ENCODE measurements around the gene MMEL1. TPM values are rescaled to one million over a fixed set of nuclear protein-coding genes. Genes with fewer than 3 reads are reported as not detected.
"Not testable (repeated sequence)": the region's sequence is repeated elsewhere in the genome, so short reads cannot be mapped to it uniquely, and the experiment has no call there.

The MMEL1 gene
- total RNA-seq, 2 donors from 2014 or later, result 0.54 to 0.87 TPM

- Mint-ChIP-seq H3K9me3 (no peaks in the 10 kb centered on the region), H3K27me3 (no peaks in the 10 kb centered on the region), H3K4me3 (peak within 1 kb of the TSS; percentile 85), H3K27ac (peak within 1 kb of the TSS; percentile 89), H3K4me1 (peaks cover 24% of the 10 kb centered on the region), H3K36me3 (ENCODE audit: low read depth) (peaks cover 23% of the 10 kb centered on the region)
- peak; percentile 77 for ATAC-seq (replicated peaks)
These were observed 46.4 kb downstream of the MMEL1 start, which contains the start of gene PRXL2B for GRCh38 chr1:2586154-2587070. Gene PRXL2B, plus strand, starts transcription at chr1:2586777. Its CDS starts 109 bp downstream, at chr1:2586886.

DNA sequence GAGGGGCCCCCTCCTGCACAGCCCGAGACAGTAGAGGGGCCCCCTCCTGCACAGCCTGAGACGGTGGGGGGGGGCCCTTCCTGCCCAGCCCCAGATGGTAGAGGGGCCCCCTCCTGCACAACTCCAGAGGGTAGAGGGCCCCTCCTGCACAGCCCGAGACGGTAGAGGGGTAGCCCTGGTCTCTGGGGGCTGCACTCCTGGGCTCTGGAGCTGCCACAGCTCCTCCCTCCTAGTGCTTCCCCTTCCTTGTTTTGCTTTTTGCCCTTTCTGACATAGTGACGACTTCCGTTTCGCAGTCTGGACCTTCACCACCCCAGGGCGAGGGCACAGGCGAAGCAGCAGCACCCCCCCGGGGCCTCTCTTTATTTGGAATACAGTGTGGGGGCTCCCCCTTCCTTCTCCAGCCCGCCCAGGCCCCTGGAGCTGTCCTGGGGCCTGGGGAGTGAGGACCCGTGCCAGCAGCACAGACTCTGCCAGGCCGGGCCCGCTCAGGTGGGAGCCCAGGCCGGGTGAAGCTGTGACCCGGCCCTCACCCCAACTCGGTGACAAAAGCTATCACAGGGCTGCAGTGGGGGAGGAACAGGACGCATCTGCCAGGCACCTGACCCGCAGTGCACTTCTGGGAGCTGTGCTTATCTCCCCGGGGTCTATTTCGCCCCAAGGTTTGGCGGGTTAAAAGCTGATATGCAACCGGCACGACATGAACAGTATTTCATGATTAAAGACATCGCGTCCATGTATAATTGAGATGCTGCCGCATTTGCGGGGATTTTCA, 47.3 kb downstream of the MMEL1 start:
- H3K27ac Mint-ChIP-seq, result peak overlapping the region; percentile 89
- H3K9me3 Mint-ChIP-seq, result no peaks in the 10 kb centered on the region
- H3K36me3 Mint-ChIP-seq (ENCODE audit: low read depth), result peaks cover 23% of the 10 kb centered on the region
- H3K27me3 Mint-ChIP-seq, result no peaks in the 10 kb centered on the region
- peak overlapping the region; percentile 85 for H3K4me3 Mint-ChIP-seq
- H3K4me1 Mint-ChIP-seq, result peaks cover 31% of the 10 kb centered on the region
- ATAC-seq (replicated peaks), result peak; percentile 36

- H3K4me1 Mint-ChIP-seq, result peaks cover 33% of the 10 kb centered on the region
- peak overlapping the region; percentile 89 for H3K27ac Mint-ChIP-seq
- no peak for ATAC-seq (replicated peaks)
- H3K4me3 Mint-ChIP-seq, result peak overlapping the region; percentile 85
- H3K27me3 Mint-ChIP-seq, result no peaks in the 10 kb centered on the region
- H3K9me3 Mint-ChIP-seq, result no peaks in the 10 kb centered on the region
- H3K36me3 Mint-ChIP-seq (ENCODE audit: low read depth), result peaks cover 23% of the 10 kb centered on the region
These were observed 48.0 kb downstream of the MMEL1 start for GRCh38 chr1:2584686-2585317.

DNA sequence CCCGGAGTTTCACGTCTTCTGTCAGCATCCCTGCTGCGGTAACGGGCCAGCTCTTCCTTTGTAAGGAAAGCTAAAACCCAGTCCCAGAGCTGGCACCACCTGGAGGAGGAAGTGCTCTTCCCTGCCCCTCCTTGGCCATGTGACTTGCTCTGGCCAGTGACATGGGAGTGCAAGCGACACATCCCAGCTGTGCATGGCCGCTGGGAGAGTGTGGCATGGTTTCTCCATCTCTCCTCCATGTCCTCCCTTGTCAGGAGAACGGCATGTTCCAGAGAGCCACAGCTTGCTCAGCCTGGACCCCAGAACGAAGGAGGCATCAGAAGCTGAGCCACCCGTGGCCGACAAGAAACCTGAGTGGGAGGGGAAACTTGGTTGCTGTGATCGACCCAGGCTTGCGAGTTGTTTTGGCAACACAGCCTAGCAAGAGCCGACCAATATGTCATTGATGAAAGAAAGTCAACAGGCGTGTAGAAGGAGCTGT, 48.9 kb downstream of the MMEL1 start:
- Mint-ChIP-seq H3K4me1 (peaks cover 41% of the 10 kb centered on the region), H3K27ac (peak overlapping the region; percentile 89), H3K27me3 (no peaks in the 10 kb centered on the region), H3K4me3 (peak overlapping the region; percentile 85), H3K9me3 (peaks cover 2% of the 10 kb centered on the region), H3K36me3 (ENCODE audit: low read depth) (peaks cover 23% of the 10 kb centered on the region)
- peak; percentile 4 for ATAC-seq (replicated peaks)

DNA sequence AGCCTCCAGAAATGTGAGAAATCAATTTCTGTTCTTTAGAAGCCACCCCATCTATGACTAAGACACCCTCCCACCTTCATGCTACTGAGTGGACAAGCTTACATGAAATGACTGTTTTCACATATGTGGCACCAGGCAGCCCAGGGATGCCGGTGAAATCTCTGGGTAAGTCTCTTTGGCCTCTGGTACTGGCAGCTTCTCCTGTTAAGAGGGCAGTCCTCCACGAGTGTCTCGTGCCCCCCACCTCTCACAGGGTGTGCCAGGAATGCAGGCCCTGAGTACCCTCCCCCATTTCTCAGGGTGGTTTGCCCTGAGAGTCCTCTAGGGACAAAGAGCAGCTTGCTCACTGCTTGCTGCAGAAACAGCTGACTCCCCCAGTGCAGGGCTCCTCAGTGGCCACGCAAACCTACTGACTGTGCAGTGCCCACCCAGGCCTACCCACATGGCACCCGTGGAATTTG, 49.5 kb downstream of the MMEL1 start:
- Mint-ChIP-seq H3K9me3 (peaks cover 4% of the 10 kb centered on the region), H3K27ac (peak overlapping the region; percentile 89), H3K36me3 (ENCODE audit: low read depth) (peaks cover 23% of the 10 kb centered on the region), H3K4me3 (peak overlapping the region; percentile 85), H3K4me1 (peaks cover 46% of the 10 kb centered on the region), H3K27me3 (no peaks in the 10 kb centered on the region)
- ATAC-seq (replicated peaks), result peak; percentile 33

DNA sequence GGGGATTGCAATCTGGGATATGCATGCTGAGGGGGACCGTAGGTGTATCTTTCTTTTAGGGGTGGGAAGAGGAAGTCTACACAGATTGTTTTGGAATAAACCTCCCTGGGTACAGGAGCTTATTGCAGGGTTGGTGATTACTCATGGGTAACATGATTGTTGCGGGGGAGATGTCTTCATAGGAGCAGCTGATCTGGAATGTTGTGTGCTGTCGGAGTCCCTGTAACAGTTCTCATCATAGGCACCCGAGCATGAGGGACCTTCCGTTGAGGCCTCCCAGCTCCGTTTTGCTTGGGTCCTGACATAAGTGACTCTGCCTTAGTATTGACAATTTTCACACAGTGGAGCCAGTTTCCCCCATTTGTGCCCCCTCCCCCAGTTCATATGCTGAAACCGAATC, 50.4 kb downstream of the MMEL1 start:
- H3K4me3 Mint-ChIP-seq, result peak overlapping the region; percentile 85
- peaks cover 23% of the 10 kb centered on the region for H3K36me3 Mint-ChIP-seq (ENCODE audit: low read depth)
- no peaks in the 10 kb centered on the region for H3K27me3 Mint-ChIP-seq
- H3K4me1 Mint-ChIP-seq, result peaks cover 46% of the 10 kb centered on the region
- peak overlapping the region; percentile 84 for H3K27ac Mint-ChIP-seq
- ATAC-seq (replicated peaks), result no peak
- H3K9me3 Mint-ChIP-seq, result peaks cover 4% of the 10 kb centered on the region

DNA sequence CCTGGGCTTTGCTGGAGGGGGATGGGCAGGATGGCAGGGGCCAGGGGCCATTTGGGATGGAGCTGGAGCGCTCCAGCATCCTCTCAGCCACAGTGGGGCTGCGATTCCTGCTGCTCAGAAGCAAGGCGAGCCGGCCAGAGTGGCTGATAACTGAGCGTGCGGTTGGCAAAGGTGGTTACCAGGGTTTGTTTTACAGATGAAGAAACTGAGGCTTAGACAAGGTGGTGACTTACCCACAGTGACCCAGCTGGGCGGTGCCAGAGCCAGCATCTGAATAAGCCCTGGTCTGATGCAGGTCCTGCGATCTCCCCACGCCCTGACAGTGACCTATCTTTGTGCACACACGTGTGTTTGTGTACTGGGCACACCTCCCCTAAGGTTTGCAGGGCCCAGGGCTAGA, 52.1 kb downstream of the MMEL1 start:
- H3K27me3 Mint-ChIP-seq, result no peaks in the 10 kb centered on the region
- peaks cover 4% of the 10 kb centered on the region for H3K9me3 Mint-ChIP-seq
- peak overlapping the region; percentile 85 for H3K4me3 Mint-ChIP-seq
- peaks cover 46% of the 10 kb centered on the region for H3K4me1 Mint-ChIP-seq
- no peak for ATAC-seq (replicated peaks)
- peaks cover 22% of the 10 kb centered on the region for H3K36me3 Mint-ChIP-seq (ENCODE audit: low read depth)
- H3K27ac Mint-ChIP-seq, result peak overlapping the region; percentile 84

DNA sequence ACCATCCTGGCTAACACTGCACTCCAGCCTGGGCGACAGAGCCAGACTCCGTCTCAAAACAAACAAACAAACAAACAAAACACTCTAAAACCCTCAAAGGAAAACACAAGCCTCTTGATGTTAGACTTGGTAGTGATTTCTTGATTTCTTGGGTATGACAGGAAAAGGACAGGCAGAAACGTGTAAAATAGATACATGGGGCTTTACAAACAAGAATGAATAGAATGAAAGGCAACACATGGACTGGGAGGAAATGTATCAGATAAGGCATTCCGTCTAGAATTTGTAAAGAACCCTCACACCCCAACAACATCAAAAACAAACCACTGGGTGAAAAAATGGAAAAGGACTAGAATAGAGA, 54.1 kb downstream of the MMEL1 start:
- Mint-ChIP-seq H3K4me1 (peaks cover 34% of the 10 kb centered on the region), H3K27me3 (no peaks in the 10 kb centered on the region), H3K9me3 (peaks cover 8% of the 10 kb centered on the region), H3K27ac (peak overlapping the region; percentile 93), H3K36me3 (ENCODE audit: low read depth) (peaks cover 3% of the 10 kb centered on the region), H3K4me3 (peak overlapping the region; percentile 76)
- ATAC-seq (replicated peaks), result no peak

DNA sequence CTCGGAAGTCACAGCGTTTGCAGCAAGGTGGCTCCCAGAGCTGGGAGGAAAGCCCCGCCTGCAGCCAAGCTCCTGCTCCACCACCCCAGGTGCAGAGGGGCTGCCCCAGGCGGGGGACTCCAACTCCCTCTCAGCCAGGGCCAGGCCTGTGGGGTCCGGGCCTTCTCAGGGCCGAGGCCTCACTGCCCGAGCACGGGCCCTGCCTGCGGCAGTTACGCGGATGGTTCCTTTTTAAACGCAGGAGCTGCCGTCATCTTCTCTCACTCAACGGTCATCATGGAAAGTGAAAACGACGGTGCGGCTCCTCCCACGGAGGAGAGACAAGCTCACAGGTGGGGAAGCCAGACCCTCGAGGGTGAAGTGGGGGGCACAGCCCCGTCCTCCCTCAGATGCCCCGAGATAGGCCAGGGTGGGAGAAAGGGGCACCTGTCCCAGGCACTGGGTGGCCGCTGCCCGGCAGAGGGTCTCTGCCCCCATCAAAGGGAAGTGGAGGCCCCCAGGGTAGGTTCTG, 55.2 kb downstream of the MMEL1 start:
- Mint-ChIP-seq H3K4me1 (peaks cover 38% of the 10 kb centered on the region), H3K4me3 (peak overlapping the region; percentile 76), H3K9me3 (peaks cover 15% of the 10 kb centered on the region), H3K27ac (peak overlapping the region; percentile 93)
- not testable (repeated sequence) for H3K36me3 Mint-ChIP-seq (ENCODE audit: low read depth); H3K27me3 Mint-ChIP-seq
- ATAC-seq (replicated peaks), result peak; percentile 68

GRCh38 chr1:2575801-2576663, 56.8 kb downstream of the MMEL1 start:
- Mint-ChIP-seq H3K27ac (peak overlapping the region; percentile 48), H3K4me3 (peak overlapping the region; percentile 76), H3K36me3 (ENCODE audit: low read depth) (no peaks in the 10 kb centered on the region), H3K4me1 (peaks cover 26% of the 10 kb centered on the region), H3K9me3 (peaks cover 15% of the 10 kb centered on the region), H3K27me3 (no peaks in the 10 kb centered on the region)
- no peak for ATAC-seq (replicated peaks)

DNA sequence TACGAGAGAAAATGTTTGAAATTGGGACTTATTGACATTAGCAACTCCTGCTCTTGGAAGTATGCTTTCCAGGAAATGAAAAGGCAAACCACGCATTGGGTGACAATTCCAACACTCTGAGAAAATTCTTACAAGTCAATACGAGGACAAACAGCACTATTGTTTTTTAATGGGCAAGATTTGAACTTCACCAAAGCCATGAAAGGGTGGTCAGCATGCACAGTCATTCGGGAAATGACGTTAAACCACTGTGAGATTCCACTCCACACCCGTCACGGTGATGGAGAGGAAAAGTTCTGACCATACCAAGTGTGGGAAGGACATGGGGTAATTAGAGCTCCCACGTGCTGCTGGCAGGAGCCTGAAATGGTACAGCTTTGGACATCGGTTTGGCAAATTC, 58.5 kb downstream of the MMEL1 start:
- H3K4me1 Mint-ChIP-seq, result peaks cover 13% of the 10 kb centered on the region
- H3K4me3 Mint-ChIP-seq, result no peak overlapping the region
- H3K36me3 Mint-ChIP-seq (ENCODE audit: low read depth), result no peaks in the 10 kb centered on the region
- peaks cover 15% of the 10 kb centered on the region for H3K9me3 Mint-ChIP-seq
- no peaks in the 10 kb centered on the region for H3K27me3 Mint-ChIP-seq
- H3K27ac Mint-ChIP-seq, result no peak overlapping the region
- no peak for ATAC-seq (replicated peaks)

DNA sequence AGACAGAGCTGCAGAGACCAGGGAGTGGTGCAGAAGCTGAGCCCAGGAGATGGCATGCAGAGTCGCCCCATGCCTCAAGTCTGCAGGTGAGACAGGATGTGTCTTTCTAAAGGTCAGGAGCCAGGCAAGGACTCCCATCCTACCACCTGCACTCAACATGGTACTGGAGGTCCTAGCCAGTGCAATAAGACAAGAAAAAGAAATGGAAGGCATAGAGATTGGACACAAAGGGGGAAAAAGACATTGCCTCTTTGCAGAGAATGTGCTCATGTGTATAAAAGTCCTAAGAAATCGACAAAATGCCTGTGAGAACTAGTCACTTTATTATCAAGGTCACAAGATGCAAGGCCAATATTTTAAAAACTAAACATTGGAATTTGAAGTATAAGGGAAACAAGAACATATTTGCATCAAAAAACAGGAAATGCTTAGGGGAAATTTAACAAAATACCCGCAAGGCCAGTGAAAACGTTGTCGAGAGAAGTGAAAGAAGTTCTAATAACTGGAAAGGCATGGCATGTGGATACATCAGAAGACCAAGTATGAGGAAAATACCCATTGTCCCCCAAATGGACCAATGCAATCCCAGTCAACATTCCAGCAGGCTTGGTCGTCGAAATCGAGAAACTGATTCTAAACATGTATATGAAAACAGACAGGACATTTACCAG, 59.4 kb downstream of the MMEL1 start:
- no peak for ATAC-seq (replicated peaks)
- peaks cover 5% of the 10 kb centered on the region for H3K4me1 Mint-ChIP-seq
- no peak overlapping the region for H3K27ac Mint-ChIP-seq
- no peak overlapping the region for H3K4me3 Mint-ChIP-seq
- no peaks in the 10 kb centered on the region for H3K36me3 Mint-ChIP-seq (ENCODE audit: low read depth)
- peaks cover 11% of the 10 kb centered on the region for H3K9me3 Mint-ChIP-seq
- H3K27me3 Mint-ChIP-seq, result no peaks in the 10 kb centered on the region

DNA sequence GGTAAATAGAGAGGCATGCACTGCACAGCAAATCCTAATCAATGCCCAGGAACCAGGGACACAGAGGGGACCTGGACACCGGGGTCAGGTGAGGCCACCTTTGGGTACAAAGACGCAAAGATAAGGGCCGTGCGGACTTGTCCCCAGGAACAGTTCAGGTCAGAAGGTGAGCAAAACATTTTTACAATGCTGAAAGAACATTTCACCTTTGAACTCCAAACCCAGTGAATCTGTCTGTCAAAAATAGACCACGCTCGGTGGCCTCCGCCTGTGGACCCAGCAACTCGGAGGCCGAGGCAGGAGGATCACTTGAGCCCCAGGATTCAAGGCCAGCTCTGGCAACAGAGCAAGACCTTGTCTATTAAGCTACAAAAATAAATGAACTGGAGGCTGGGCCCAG, 61.5 kb downstream of the MMEL1 start:
- Mint-ChIP-seq H3K36me3 (ENCODE audit: low read depth) (peaks cover 4% of the 10 kb centered on the region), H3K9me3 (peaks cover 11% of the 10 kb centered on the region), H3K27me3 (no peaks in the 10 kb centered on the region), H3K4me1 (peaks cover 5% of the 10 kb centered on the region), H3K27ac (no peak overlapping the region), H3K4me3 (no peak overlapping the region)
- ATAC-seq (replicated peaks), result no peak
